ENCODE measurements around the gene RPL28. TPM values are rescaled to one million over a fixed set of nuclear protein-coding genes. Genes with fewer than 3 reads are reported as not detected.

The RPL28 gene
- total and polyA plus RNA-seq, 2 experiments from 2014 or later, result 530 to 875 TPM

DNA sequence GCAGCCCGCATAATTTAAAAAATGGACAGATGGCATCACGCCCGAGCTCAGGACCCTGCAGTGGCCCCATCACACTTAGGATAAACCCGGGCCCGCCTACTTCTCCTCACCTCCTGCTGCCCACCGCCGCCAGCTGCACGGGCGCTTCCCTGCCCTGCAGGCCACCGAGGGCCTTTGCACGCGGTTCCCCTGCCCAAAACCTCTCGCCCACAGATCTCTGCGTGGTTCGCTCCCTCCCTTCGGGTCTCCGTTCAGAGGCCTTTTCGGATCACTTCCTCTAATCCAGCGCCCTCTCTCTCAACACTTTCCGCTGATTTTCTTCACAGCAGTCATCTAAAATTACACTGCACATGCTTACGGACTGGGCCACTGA, 55.6 kb downstream of the RPL28 start:
- Histone ChIP-seq H3K4me1 (ENCODE audit: insufficient read depth) (no peaks in the 10 kb centered on the region), H3K36me3 (ENCODE audit: low read depth) (no peaks in the 10 kb centered on the region), H3K9me2 (ENCODE audit: insufficient read depth) (no peaks in the 10 kb centered on the region), H2AFZ (no peak overlapping the region), H3K27me3 (replicated peaks; ENCODE audit: insufficient read depth) (peaks cover 32% of the 10 kb centered on the region), H3K9ac (no peak overlapping the region), H3K9me3 (ENCODE audit: low read depth) (no peaks in the 10 kb centered on the region), H4K20me1 (ENCODE audit: insufficient read depth) (no peaks in the 10 kb centered on the region), H3K79me2 (ENCODE audit: insufficient read depth) (no peaks in the 10 kb centered on the region), H3K4me3 (no peak overlapping the region), H3K4me2 (ENCODE audit: unreplicated experiment) (no peak overlapping the region), H3K27ac (no peak overlapping the region), H3F3A (ENCODE audit: insufficient read depth) (no peaks in the 10 kb centered on the region)
- 18 to 23% methylated on average over 21 of the region's 21 CpGs for WGBS, 2 experiments (ENCODE audit: low coverage in 1 of 2, low lambda C conversion rate in 2 of 2, missing lambda C conversion rate in 2 of 2)
- in situ Hi-C loops (cut with MboI), result no loop called here
- DNase-seq, result no peak
- no peak for TF ChIP-seq EZH2 (IDR thresholded peaks at IDR 0.05; ENCODE audit: insufficient read depth, poor library complexity, severe bottlenecking)
- no peak; the same call in 1 of the 2 replicates for TF ChIP-seq EZH2phosphoT487 (IDR thresholded peaks at IDR 0.05; ENCODE audit: insufficient read depth, low read depth)

DNA sequence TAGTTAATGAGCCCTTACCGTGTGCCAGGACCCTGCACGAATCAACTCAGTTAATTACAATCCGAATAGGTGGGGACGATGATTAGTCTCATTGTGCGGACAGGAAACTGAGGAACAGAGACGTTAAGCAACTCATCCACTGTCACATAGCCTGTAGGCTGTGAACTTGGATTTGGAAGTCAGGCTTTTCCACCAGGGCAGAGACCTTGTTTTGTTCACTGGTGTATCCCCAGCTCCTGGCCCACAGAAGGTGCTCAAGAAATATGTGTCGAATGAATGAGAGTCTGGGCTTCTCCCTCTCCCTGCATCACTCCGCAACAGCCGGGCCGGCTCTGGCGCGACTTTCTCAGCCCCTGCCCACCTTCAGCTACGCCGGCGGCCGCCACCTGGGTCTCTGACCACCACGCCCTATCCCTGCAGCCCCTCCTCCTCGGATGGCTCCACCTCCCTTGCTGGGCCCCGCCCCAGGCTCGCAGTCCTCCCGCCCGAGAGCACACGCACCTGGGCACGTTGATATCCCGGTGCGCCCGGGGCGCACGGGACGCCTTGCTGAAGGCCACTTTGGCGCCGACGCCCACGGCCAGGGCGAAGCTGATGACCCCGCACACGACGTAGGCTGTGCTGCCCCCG, 56.1 kb downstream of the RPL28 start:
- in situ Hi-C loops (cut with MboI), result no loop called here
- H2AFZ ChIP-seq, result no peak overlapping the region
- WGBS, 2 experiments (ENCODE audit: low coverage in 1 of 2, low lambda C conversion rate in 2 of 2, missing lambda C conversion rate in 2 of 2), result 4 to 6% methylated on average over 13 to 39 of the region's 39 CpGs

DNA sequence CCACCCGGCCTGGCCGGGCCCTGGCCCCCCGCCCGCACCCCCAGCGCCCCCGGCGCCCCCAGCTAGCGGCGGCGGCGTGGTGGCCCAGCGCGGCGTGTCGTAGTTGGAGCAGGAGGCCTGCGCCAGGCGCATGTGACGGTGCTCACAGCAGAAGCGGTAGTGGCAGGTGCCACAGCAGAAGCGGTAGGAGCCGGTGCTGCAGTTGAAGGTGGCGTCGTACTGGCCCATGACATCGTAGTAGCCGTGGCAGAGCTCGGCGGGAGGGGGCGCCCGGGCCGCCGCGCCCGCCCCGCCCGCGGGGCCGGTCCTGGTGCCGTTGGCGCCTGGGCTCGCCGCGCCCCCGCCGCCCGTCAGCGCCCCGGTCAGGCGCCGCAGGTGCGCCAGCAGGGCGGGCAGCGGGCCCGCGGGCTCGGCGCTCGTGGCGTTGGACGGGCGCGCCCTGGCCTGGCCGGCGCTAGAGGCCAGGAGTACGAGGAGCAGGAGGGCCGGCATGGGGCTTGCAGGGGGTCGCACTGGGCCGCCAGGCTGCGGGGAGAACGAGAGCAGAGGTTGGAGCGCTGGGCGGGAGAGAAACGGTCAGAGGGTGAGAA, 56.7 kb downstream of the RPL28 start:
- Histone ChIP-seq H3K27ac (no peak overlapping the region), H4K20me1 (ENCODE audit: insufficient read depth) (no peaks in the 10 kb centered on the region), H3K4me3 (no peak overlapping the region), H3K27me3 (replicated peaks; ENCODE audit: insufficient read depth) (peaks cover 39% of the 10 kb centered on the region), H3K79me2 (ENCODE audit: insufficient read depth) (no peaks in the 10 kb centered on the region), H3K9me3 (ENCODE audit: low read depth) (no peaks in the 10 kb centered on the region), H3K9ac (no peak overlapping the region), H3K4me2 (ENCODE audit: unreplicated experiment) (no peak overlapping the region), H3K4me1 (ENCODE audit: insufficient read depth) (no peaks in the 10 kb centered on the region), H3K9me2 (ENCODE audit: insufficient read depth) (no peaks in the 10 kb centered on the region), H3K36me3 (ENCODE audit: low read depth) (no peaks in the 10 kb centered on the region), H2AFZ (no peak overlapping the region), H3F3A (ENCODE audit: insufficient read depth) (no peaks in the 10 kb centered on the region; the same call in 1 of the 2 replicates)
- 2 to 4% methylated on average over 22 to 43 of the region's 72 CpGs for WGBS, 2 experiments (ENCODE audit: low coverage in 1 of 2, low lambda C conversion rate in 2 of 2, missing lambda C conversion rate in 2 of 2)
- no peak for DNase-seq
- in situ Hi-C loops (cut with MboI), result no loop called here
- no peak for TF ChIP-seq EZH2phosphoT487 (IDR thresholded peaks at IDR 0.05; ENCODE audit: insufficient read depth, low read depth)
- no peak for TF ChIP-seq EZH2 (IDR thresholded peaks at IDR 0.05; ENCODE audit: insufficient read depth, poor library complexity, severe bottlenecking)

More for the DNA sequence above, 56.1 kb downstream of the RPL28 start:
- peak; percentile 77 for TF ChIP-seq EZH2 (IDR thresholded peaks at IDR 0.05; ENCODE audit: insufficient read depth, poor library complexity, severe bottlenecking)
- 0 out of 2 replicates have a peak, but pooled peaks have one; percentile 62 for TF ChIP-seq EZH2phosphoT487 (IDR thresholded peaks at IDR 0.05; ENCODE audit: insufficient read depth, low read depth)
- Histone ChIP-seq H3K9ac (no peak overlapping the region), H3K9me3 (ENCODE audit: low read depth) (no peaks in the 10 kb centered on the region), H3K4me2 (ENCODE audit: unreplicated experiment) (no peak overlapping the region), H3K4me3 (no peak overlapping the region), H3F3A (ENCODE audit: insufficient read depth) (no peaks in the 10 kb centered on the region), H3K4me1 (ENCODE audit: insufficient read depth) (no peaks in the 10 kb centered on the region), H3K27me3 (replicated peaks; ENCODE audit: insufficient read depth) (peaks cover 33% of the 10 kb centered on the region), H3K36me3 (ENCODE audit: low read depth) (no peaks in the 10 kb centered on the region), H3K9me2 (ENCODE audit: insufficient read depth) (no peaks in the 10 kb centered on the region), H3K79me2 (ENCODE audit: insufficient read depth) (no peaks in the 10 kb centered on the region), H4K20me1 (ENCODE audit: insufficient read depth) (no peaks in the 10 kb centered on the region), H3K27ac (no peak overlapping the region)
- no peak for DNase-seq

DNA sequence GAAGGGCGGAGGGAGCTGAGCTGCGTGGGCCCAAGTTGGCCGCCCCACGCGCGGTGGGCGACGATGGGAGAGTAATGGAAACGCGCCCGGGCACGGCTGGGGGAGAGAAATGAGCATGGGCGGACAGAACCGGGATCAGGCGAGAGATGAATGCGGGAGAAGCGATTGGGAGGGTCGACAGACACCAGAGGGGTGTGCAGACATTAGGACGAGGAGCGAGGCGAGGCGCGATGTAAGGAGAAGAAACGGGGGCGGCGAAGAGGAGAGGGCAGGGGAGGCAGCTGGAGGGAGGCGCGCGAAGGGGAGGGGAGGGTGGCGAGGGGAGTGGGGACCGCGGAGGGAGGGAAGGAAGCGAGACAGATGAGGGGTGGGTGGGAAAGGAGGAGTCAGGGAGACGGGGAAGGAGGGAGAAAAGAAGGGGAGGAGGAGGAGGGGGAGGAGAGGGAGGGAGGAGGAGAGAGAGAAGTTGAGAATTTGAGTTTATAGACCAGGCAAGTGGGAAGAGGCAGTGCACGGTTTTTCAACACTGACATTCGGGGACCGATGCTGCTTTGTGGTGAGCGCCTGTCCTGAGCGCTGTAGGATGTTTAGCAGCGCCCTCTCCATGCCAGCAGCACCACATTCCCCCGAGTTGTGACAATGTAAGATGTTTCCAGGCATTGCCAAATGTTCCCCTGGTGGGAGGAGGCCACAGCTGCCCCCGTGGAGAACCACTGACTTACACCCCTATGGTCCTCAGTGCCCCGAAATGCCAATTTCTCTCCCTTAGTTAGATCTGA, 57.5 kb downstream of the RPL28 start, which contains the start of gene SHISA7:
SHISA7 (minus strand) TSS at position 256 of the 779 bp plus-strand sequence. CDS start 437 bp downstream, outside the sequence.
- H3K4me3 ChIP-seq, result no peak within 1 kb of the TSS
- no peaks in the 10 kb centered on the region for H3K36me3 ChIP-seq (ENCODE audit: low read depth)
- no peaks in the 10 kb centered on the region for H4K20me1 ChIP-seq (ENCODE audit: insufficient read depth)
- in situ Hi-C loops (cut with MboI), result no loop called here
- H3K27me3 ChIP-seq (replicated peaks; ENCODE audit: insufficient read depth), result peaks cover 39% of the 10 kb centered on the region
- no peak within 1 kb of the TSS for H2AFZ ChIP-seq
- no peak for TF ChIP-seq EZH2phosphoT487 (IDR thresholded peaks at IDR 0.05; ENCODE audit: insufficient read depth, low read depth)
- TF ChIP-seq EZH2 (IDR thresholded peaks at IDR 0.05; ENCODE audit: insufficient read depth, poor library complexity, severe bottlenecking), result peak; percentile 51
- H3K4me2 ChIP-seq (ENCODE audit: unreplicated experiment), result no peak within 1 kb of the TSS
- H3K9me2 ChIP-seq (ENCODE audit: insufficient read depth), result no peaks in the 10 kb centered on the region
- no peaks in the 10 kb centered on the region for H3K9me3 ChIP-seq (ENCODE audit: low read depth)
- no peaks in the 10 kb centered on the region for H3K4me1 ChIP-seq (ENCODE audit: insufficient read depth)
- no peak within 1 kb of the TSS for H3K27ac ChIP-seq
- DNase-seq, result peak; percentile 30
- no peaks in the 10 kb centered on the region; the same call in 1 of the 2 replicates for H3F3A ChIP-seq (ENCODE audit: insufficient read depth)
- WGBS, 2 experiments (ENCODE audit: low coverage in 1 of 2, low lambda C conversion rate in 2 of 2, missing lambda C conversion rate in 2 of 2), result 2 to 7% methylated on average over 19 to 43 of the region's 43 CpGs
- no peak within 1 kb of the TSS for H3K9ac ChIP-seq
- no peaks in the 10 kb centered on the region for H3K79me2 ChIP-seq (ENCODE audit: insufficient read depth)
